Liver (tissue), 9 donors: ENCODE measurements around the gene SUPT4H1. TPM values are rescaled to one million over a fixed set of nuclear protein-coding genes. Genes with fewer than 3 reads are reported as not detected.

Source experiments
- DNase-seq: peaks from one replicate; pipeline ENCODE4 v3.0.0-alpha.2; 2017; ENCODE audit warnings: low spot score
- H3K27ac ChIP-seq, 2 donors: one replicate each; pipeline ENCODE4 v1.7.0; 2013; ENCODE audit warnings: inconsistent platforms in 2 of 2, low read length in 2 of 2, control low read depth in 1 of 2, low read depth in 1 of 2, mild to moderate bottlenecking in 1 of 2
- H3K27me3 ChIP-seq, 4 donors: one replicate each; pipeline versions ENCODE4 v1.6.1 to v1.7.0; 2013; ENCODE audit warnings: low read length in 3 of 4, inconsistent platforms in 1 of 4, mild to moderate bottlenecking in 1 of 4, moderate library complexity in 1 of 4; ENCODE audit not compliant: control insufficient read depth in 4 of 4, insufficient read depth in 4 of 4
- H3K36me3 ChIP-seq, 4 donors: one replicate each; pipeline versions ENCODE4 v1.6.1 to v1.7.0; 2013; ENCODE audit warnings: low read length in 3 of 4, mild to moderate bottlenecking in 3 of 4, low read depth in 1 of 4, moderate library complexity in 1 of 4; ENCODE audit not compliant: control insufficient read depth in 4 of 4, insufficient read depth in 3 of 4
- H3K4me1 ChIP-seq, 4 donors: one replicate each; pipeline versions ENCODE4 v1.6.1 to v1.7.0; 2013; ENCODE audit warnings: low read length in 3 of 4, mild to moderate bottlenecking in 3 of 4, moderate library complexity in 1 of 4; ENCODE audit not compliant: control insufficient read depth in 4 of 4, insufficient read depth in 4 of 4
- H3K4me3 ChIP-seq, 3 donors: one replicate each; pipeline versions ENCODE4 v1.6.1 to v1.7.0; 2013; ENCODE audit warnings: low read length in 3 of 3, control low read depth in 1 of 3, low read depth in 1 of 3, mild to moderate bottlenecking in 1 of 3
- H3K9ac ChIP-seq, 2 donors: one replicate each; pipeline ENCODE4 v1.7.0; 2013; ENCODE audit warnings: low read length in 2 of 2, mild to moderate bottlenecking in 2 of 2, moderate library complexity in 2 of 2, control low read depth in 1 of 2, low read depth in 1 of 2
- H3K9me3 ChIP-seq, 4 donors: one replicate each; pipeline versions ENCODE4 v1.6.1 to v1.7.0; 2013; ENCODE audit warnings: low read length in 3 of 4; ENCODE audit not compliant: control insufficient read depth in 4 of 4
- EGR1 ChIP-seq, 2 donors: IDR thresholded peaks; 2 replicates each; pipeline ENCODE4 v1.6.1; 2016 to 2018; ENCODE audit warnings: antibody characterized with exemption in 2 of 2, low read depth in 2 of 2
- FOXA1 ChIP-seq: IDR thresholded peaks from 2 replicates; pipeline ENCODE4 v1.6.1; 2016; ENCODE audit warnings: antibody characterized with exemption
- FOXA2 ChIP-seq: IDR thresholded peaks from 2 replicates; pipeline ENCODE4 v1.6.1; 2016; ENCODE audit warnings: antibody characterized with exemption
- HNF4A ChIP-seq, 2 donors: conservative IDR thresholded peaks; 2 replicates each; pipeline ENCODE4 v1.6.1; 2016; ENCODE audit warnings: antibody characterized with exemption in 2 of 2, mild to moderate bottlenecking in 2 of 2
- HNF4G ChIP-seq: IDR thresholded peaks from 2 replicates; pipeline ENCODE4 v1.6.1; 2016; ENCODE audit warnings: antibody characterized with exemption
- JUND ChIP-seq, 2 donors: IDR thresholded peaks; 2 replicates each; pipeline ENCODE4 v1.6.1; 2016; ENCODE audit warnings: antibody characterized with exemption in 2 of 2
- RAD21 ChIP-seq, 2 donors: IDR thresholded peaks; 2 replicates each; pipeline ENCODE4 v1.6.1; 2016; ENCODE audit warnings: antibody characterized with exemption in 2 of 2, mild to moderate bottlenecking in 2 of 2
- RXRA ChIP-seq, 2 donors: IDR thresholded peaks; 2 replicates each; pipeline ENCODE4 v1.6.1; 2017 to 2018; ENCODE audit warnings: antibody characterized with exemption in 2 of 2, mild to moderate bottlenecking in 1 of 2
- SP1 ChIP-seq: IDR thresholded peaks from 2 replicates; pipeline ENCODE4 v1.6.1; 2018; ENCODE audit warnings: antibody characterized with exemption, mild to moderate bottlenecking
- YY1 ChIP-seq: IDR thresholded peaks from 2 replicates; pipeline ENCODE4 v1.6.1; 2016; ENCODE audit warnings: antibody characterized with exemption, mild to moderate bottlenecking
- WGBS: extraction: QIAGEN DNeasy Blood & Tissue Kit; methylation state at CpG from one replicate; pipeline ENCODE4 v1.1.7; 2013; 5-methylcytosine and 5-hydroxymethylcytosine counted together
- polyA plus RNA-seq, 2 donors: library from polyadenylated mRNA; stranded (reverse) in 1 of 2; unstranded in 1 of 2; fragments of 200-250 nt in 1 of 2; fragments of >200 nt in 1 of 2; fragmentation: Nextera tagmentation in 1 of 2; extraction: Ambion mirVana in 1 of 2; gene quantifications; one replicate each; pipeline versions ENCODE4 v1.2.1 to v1.2.3, GENCODE V29; 2013 to 2015
- total RNA-seq, 2 donors: library from RNA; depleted of rRNA; stranded (reverse); fragments of >200 nt; gene quantifications; one replicate each; pipeline ENCODE4 v1.2.3, GENCODE V29; 2014
- TF ChIP-seq, protein P1 (sequence below): IDR thresholded peaks from 2 replicates; pipeline ENCODE4 v1.6.1; 2016; ENCODE audit warnings: antibody characterized with exemption, mild to moderate bottlenecking
- TF ChIP-seq, protein P2 (sequence below): fragments of 150-350 bp; IDR thresholded peaks from 2 replicates; pipeline ENCODE4 v1.5.1; 2017; ENCODE audit warnings: improper control_type of control experiment, low read depth, low read length; ENCODE audit not compliant: missing input control
- TF ChIP-seq, protein P3 (sequence below): IDR thresholded peaks from 2 replicates; pipeline ENCODE4 v1.6.1; 2016; ENCODE audit warnings: antibody characterized with exemption
- TF ChIP-seq, protein P4 (sequence below): IDR thresholded peaks from 2 replicates; pipeline ENCODE4 v1.6.1; 2016; ENCODE audit warnings: antibody characterized with exemption
- donor health status: healthy.
- donor health status: healthy.
- donor health status: healthy.
- donor health status: healthy.
- donor health status: healthy.

SUPT4H1 gene
- total and polyA plus RNA-seq, 4 donors = 23.3 to 59.1 (median 40.4) TPM

DNA sequence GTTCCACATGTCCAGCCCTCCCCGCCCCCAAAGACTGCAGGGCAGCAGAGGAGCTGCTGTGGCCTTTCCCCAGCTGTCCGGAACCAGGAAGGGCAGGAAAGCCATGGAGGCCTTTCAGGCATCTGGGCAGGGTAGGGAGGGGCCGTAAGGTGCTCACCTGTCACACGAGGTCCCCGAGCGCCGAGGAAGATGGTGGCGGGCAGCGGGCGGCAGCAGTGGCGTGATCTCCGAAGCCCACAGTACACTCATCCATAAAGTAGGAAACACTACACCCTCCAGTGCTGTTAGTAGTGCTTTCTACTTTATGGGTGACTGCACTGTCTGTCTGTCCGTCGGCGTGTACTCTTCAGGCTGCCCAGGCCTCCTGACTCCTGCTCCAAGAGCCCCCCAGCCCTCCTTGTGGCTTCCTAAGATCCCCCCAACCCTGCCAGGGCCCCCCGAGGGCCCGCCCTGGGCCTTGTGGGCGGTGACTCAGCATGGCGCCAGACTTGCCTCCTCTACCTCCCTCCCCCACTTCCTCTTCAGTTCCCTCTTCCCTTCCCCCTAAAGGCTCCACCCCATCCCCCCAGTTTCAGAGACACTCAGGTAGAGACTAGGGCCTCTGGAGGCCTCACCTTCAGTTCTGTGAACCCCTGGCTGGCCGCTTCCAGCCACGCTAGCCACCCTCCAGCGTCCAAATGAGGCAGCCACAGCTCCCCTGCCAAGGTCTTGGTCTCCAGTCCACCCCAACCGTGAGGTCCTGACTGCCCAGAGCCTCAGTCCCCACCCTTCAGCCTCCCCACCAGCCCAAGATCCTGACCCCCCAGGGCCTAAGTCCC is 20.8 kb downstream of the SUPT4H1 start:
- H3K27ac ChIP-seq = peak overlapping the region; percentile 81 to 86
- H3K27me3 ChIP-seq = no peaks in the 10 kb centered on the region
- H3K9me3 ChIP-seq = no peaks in the 10 kb centered on the region
- no peak for TF ChIP-seq FOXA2
- no peak for TF ChIP-seq EGR1 (IDR thresholded peaks at IDR 0.05; ENCODE audit: low read depth in 2 of 2)
- no peak for TF ChIP-seq HNF4G
- TF ChIP-seq, protein P1, sequence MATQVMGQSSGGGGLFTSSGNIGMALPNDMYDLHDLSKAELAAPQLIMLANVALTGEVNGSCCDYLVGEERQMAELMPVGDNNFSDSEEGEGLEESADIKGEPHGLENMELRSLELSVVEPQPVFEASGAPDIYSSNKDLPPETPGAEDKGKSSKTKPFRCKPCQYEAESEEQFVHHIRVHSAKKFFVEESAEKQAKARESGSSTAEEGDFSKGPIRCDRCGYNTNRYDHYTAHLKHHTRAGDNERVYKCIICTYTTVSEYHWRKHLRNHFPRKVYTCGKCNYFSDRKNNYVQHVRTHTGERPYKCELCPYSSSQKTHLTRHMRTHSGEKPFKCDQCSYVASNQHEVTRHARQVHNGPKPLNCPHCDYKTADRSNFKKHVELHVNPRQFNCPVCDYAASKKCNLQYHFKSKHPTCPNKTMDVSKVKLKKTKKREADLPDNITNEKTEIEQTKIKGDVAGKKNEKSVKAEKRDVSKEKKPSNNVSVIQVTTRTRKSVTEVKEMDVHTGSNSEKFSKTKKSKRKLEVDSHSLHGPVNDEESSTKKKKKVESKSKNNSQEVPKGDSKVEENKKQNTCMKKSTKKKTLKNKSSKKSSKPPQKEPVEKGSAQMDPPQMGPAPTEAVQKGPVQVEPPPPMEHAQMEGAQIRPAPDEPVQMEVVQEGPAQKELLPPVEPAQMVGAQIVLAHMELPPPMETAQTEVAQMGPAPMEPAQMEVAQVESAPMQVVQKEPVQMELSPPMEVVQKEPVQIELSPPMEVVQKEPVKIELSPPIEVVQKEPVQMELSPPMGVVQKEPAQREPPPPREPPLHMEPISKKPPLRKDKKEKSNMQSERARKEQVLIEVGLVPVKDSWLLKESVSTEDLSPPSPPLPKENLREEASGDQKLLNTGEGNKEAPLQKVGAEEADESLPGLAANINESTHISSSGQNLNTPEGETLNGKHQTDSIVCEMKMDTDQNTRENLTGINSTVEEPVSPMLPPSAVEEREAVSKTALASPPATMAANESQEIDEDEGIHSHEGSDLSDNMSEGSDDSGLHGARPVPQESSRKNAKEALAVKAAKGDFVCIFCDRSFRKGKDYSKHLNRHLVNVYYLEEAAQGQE = no peak
- TF ChIP-seq, protein P2, sequence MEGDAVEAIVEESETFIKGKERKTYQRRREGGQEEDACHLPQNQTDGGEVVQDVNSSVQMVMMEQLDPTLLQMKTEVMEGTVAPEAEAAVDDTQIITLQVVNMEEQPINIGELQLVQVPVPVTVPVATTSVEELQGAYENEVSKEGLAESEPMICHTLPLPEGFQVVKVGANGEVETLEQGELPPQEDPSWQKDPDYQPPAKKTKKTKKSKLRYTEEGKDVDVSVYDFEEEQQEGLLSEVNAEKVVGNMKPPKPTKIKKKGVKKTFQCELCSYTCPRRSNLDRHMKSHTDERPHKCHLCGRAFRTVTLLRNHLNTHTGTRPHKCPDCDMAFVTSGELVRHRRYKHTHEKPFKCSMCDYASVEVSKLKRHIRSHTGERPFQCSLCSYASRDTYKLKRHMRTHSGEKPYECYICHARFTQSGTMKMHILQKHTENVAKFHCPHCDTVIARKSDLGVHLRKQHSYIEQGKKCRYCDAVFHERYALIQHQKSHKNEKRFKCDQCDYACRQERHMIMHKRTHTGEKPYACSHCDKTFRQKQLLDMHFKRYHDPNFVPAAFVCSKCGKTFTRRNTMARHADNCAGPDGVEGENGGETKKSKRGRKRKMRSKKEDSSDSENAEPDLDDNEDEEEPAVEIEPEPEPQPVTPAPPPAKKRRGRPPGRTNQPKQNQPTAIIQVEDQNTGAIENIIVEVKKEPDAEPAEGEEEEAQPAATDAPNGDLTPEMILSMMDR = no peak
- TF ChIP-seq FOXA1 = no peak
- no peak for TF ChIP-seq SP1
- TF ChIP-seq, protein P3, sequence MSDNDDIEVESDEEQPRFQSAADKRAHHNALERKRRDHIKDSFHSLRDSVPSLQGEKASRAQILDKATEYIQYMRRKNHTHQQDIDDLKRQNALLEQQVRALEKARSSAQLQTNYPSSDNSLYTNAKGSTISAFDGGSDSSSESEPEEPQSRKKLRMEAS = no peak
- no peak for TF ChIP-seq JUND (IDR thresholded peaks at IDR 0.05)
- TF ChIP-seq YY1 = no peak
- TF ChIP-seq, protein P4, sequence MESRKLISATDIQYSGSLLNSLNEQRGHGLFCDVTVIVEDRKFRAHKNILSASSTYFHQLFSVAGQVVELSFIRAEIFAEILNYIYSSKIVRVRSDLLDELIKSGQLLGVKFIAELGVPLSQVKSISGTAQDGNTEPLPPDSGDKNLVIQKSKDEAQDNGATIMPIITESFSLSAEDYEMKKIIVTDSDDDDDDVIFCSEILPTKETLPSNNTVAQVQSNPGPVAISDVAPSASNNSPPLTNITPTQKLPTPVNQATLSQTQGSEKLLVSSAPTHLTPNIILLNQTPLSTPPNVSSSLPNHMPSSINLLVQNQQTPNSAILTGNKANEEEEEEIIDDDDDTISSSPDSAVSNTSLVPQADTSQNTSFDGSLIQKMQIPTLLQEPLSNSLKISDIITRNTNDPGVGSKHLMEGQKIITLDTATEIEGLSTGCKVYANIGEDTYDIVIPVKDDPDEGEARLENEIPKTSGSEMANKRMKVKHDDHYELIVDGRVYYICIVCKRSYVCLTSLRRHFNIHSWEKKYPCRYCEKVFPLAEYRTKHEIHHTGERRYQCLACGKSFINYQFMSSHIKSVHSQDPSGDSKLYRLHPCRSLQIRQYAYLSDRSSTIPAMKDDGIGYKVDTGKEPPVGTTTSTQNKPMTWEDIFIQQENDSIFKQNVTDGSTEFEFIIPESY = no peak
- TF ChIP-seq RXRA (IDR thresholded peaks at IDR 0.05) = no peak
- TF ChIP-seq RAD21 (IDR thresholded peaks at IDR 0.05) = no peak
- peak; percentile 71 for DNase-seq
- WGBS = 74% methylated on average over 23 of the region's 23 CpGs
- H3K4me1 ChIP-seq = peaks cover 0 to 3% (median 0%) of the 10 kb centered on the region in 4 donors
- peak overlapping the region; percentile 53 to 75 for H3K9ac ChIP-seq
- H3K36me3 ChIP-seq = no peaks in the 10 kb centered on the region
- peak overlapping the region; percentile 33 to 55 (median 44) for H3K4me3 ChIP-seq

DNA sequence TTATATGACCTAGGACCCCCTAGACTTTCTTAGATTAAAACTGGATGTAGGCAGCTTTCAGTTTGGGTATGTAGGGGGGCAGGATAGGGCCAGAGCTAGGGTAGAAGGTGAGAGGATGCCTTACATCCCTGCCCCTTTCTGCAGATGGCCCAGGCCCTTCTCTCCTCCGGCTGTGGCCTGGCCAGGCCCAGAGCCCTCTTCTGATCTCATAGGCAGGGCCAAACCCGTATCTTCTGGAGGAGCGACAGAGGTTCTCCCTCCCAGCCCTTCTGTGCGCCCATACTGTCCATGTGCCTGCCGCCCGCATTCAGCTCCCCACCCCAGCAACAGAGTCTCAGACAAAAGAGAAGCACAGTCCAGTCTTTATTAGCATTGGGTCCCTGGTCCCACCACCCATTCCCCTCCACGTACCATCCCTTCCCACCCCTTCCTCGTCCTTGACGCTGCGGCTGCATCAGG is 21.4 kb downstream of the SUPT4H1 start:
- no peak for DNase-seq
- TF ChIP-seq, protein P1 = no peak
- TF ChIP-seq HNF4G (no peak), RXRA (IDR thresholded peaks at IDR 0.05) (no peak), JUND (IDR thresholded peaks at IDR 0.05) (no peak), HNF4A (conservative IDR thresholded peaks at IDR 0.05) (no peak)
- TF ChIP-seq, protein P4 = no peak
- peak overlapping the region in 1 of 2 donors; percentile 6 for H3K9ac ChIP-seq
- peak overlapping the region; percentile 81 to 86 for H3K27ac ChIP-seq
- no peaks in the 10 kb centered on the region for H3K36me3 ChIP-seq
- H3K27me3 ChIP-seq = no peaks in the 10 kb centered on the region
- peaks cover 0 to 3% (median 0%) of the 10 kb centered on the region in 4 donors for H3K4me1 ChIP-seq
- WGBS = 80% methylated on average over 10 of the region's 10 CpGs
- H3K9me3 ChIP-seq = no peaks in the 10 kb centered on the region
- peak overlapping the region; percentile 44 to 55 (median 44) for H3K4me3 ChIP-seq
